ENCODE measurements around the gene RRN3. TPM values are rescaled to one million over a fixed set of nuclear protein-coding genes. Genes with fewer than 3 reads are reported as not detected.
"Not testable (repeated sequence)": the region's sequence is repeated elsewhere in the genome, so short reads cannot be mapped to it uniquely, and the experiment has no call there.

Gene RRN3
- total RNA-seq, 1 donor from 2014 or later = 54.5 TPM

GRCh38 chr16:15031179-15031578 is 62.9 kb downstream of the RRN3 start:
- TF ChIP-seq CTCF (IDR thresholded peaks at IDR 0.05; ENCODE audit: insufficient read depth, low read length, severe bottlenecking) = no peak
- H3K27me3 ChIP-seq (ENCODE audit: control insufficient read depth, insufficient read depth, low read length) = no peaks in the 10 kb centered on the region
- H3K4me3 ChIP-seq (ENCODE audit: low read depth, low read length) = no peak overlapping the region
- no peak for DNase-seq (ENCODE audit: low read depth)
- no peak for FAIRE-seq
- peaks cover 35% of the 10 kb centered on the region for H3K36me3 ChIP-seq (ENCODE audit: control insufficient read depth, insufficient read depth, low read length)

- H3K4me3 ChIP-seq (ENCODE audit: low read depth, low read length); DNase-seq (ENCODE audit: low read depth); H3K27me3 ChIP-seq (ENCODE audit: control insufficient read depth, insufficient read depth, low read length); FAIRE-seq: not testable (repeated sequence)
- peaks cover 35% of the 10 kb centered on the region for H3K36me3 ChIP-seq (ENCODE audit: control insufficient read depth, insufficient read depth, low read length)
Observed at GRCh38 chr16:15029749-15030148, 64.3 kb downstream of the RRN3 start.

GRCh38 chr16:15028801-15029698 is 65.0 kb downstream of the RRN3 start:
- DNase-seq (ENCODE audit: low read depth); H3K27me3 ChIP-seq (ENCODE audit: control insufficient read depth, insufficient read depth, low read length); H3K4me3 ChIP-seq (ENCODE audit: low read depth, low read length): not testable (repeated sequence)
- H3K36me3 ChIP-seq (ENCODE audit: control insufficient read depth, insufficient read depth, low read length) = peaks cover 35% of the 10 kb centered on the region
- peak; percentile 99 for FAIRE-seq

- FAIRE-seq; H3K4me3 ChIP-seq (ENCODE audit: low read depth, low read length); H3K27me3 ChIP-seq (ENCODE audit: control insufficient read depth, insufficient read depth, low read length); DNase-seq (ENCODE audit: low read depth): not testable (repeated sequence)
- peaks cover 31% of the 10 kb centered on the region for H3K36me3 ChIP-seq (ENCODE audit: control insufficient read depth, insufficient read depth, low read length)
Observed at GRCh38 chr16:15028345-15028715, 65.7 kb downstream of the RRN3 start.

- peaks cover 28% of the 10 kb centered on the region for H3K36me3 ChIP-seq (ENCODE audit: control insufficient read depth, insufficient read depth, low read length)
- peak; percentile 91 for FAIRE-seq
- not testable (repeated sequence) for H3K27me3 ChIP-seq (ENCODE audit: control insufficient read depth, insufficient read depth, low read length); H3K4me3 ChIP-seq (ENCODE audit: low read depth, low read length); DNase-seq (ENCODE audit: low read depth)
Observed at GRCh38 chr16:15027503-15028344, 66.3 kb downstream of the RRN3 start.

GRCh38 chr16:15027051-15027450 is 67.0 kb downstream of the RRN3 start:
- DNase-seq (ENCODE audit: low read depth); H3K4me3 ChIP-seq (ENCODE audit: low read depth, low read length); H3K27me3 ChIP-seq (ENCODE audit: control insufficient read depth, insufficient read depth, low read length); FAIRE-seq: not testable (repeated sequence)
- H3K36me3 ChIP-seq (ENCODE audit: control insufficient read depth, insufficient read depth, low read length) = peaks cover 26% of the 10 kb centered on the region

GRCh38 chr16:15025234-15025951 is 68.7 kb downstream of the RRN3 start:
- FAIRE-seq; H3K27me3 ChIP-seq (ENCODE audit: control insufficient read depth, insufficient read depth, low read length); H3K4me3 ChIP-seq (ENCODE audit: low read depth, low read length): not testable (repeated sequence)
- DNase-seq (ENCODE audit: low read depth) = peak; percentile 10
- H3K36me3 ChIP-seq (ENCODE audit: control insufficient read depth, insufficient read depth, low read length) = peaks cover 22% of the 10 kb centered on the region

- peaks cover 22% of the 10 kb centered on the region for H3K36me3 ChIP-seq (ENCODE audit: control insufficient read depth, insufficient read depth, low read length)
- FAIRE-seq; H3K27me3 ChIP-seq (ENCODE audit: control insufficient read depth, insufficient read depth, low read length); DNase-seq (ENCODE audit: low read depth); H3K4me3 ChIP-seq (ENCODE audit: low read depth, low read length): not testable (repeated sequence)
Observed at GRCh38 chr16:15024858-15025199, 69.2 kb downstream of the RRN3 start.

- not testable (repeated sequence) for FAIRE-seq; H3K4me3 ChIP-seq (ENCODE audit: low read depth, low read length); DNase-seq (ENCODE audit: low read depth); H3K27me3 ChIP-seq (ENCODE audit: control insufficient read depth, insufficient read depth, low read length)
- H3K36me3 ChIP-seq (ENCODE audit: control insufficient read depth, insufficient read depth, low read length) = peaks cover 19% of the 10 kb centered on the region
Observed at GRCh38 chr16:15023381-15024077, 70.5 kb downstream of the RRN3 start.

Data from bronchial epithelial cell (primary cell).